Spleen (tissue), 11 donors: ENCODE measurements around the gene ABHD2. TPM values are rescaled to one million over a fixed set of nuclear protein-coding genes. Genes with fewer than 3 reads are reported as not detected.

ENCODE experiments used
- DNase-seq: peaks from one replicate; pipeline ENCODE4 v3.0.0-alpha.2; 2020
- H3K27ac ChIP-seq, 8 donors: fragments of 200-600 bp; sonication (generic) in 7 of 8; 1 replicate in 4 of 8; 2 replicates in 4 of 8; pipeline versions ENCODE4 v1.5.0 to v1.8.0; 2016 to 2021; ENCODE audit warnings: inconsistent platforms in 4 of 8, mild to moderate bottlenecking in 4 of 8, moderate library complexity in 1 of 8
- H3K27me3 ChIP-seq, 7 donors: fragments of 200-600 bp; sonication (generic) in 6 of 7; replicated peaks in 1 of 7; 1 replicate in 4 of 7; 2 replicates in 3 of 7; pipeline versions ENCODE4 v1.5.0 to v1.8.0; 2016 to 2021; ENCODE audit warnings: inconsistent platforms in 3 of 7, mild to moderate bottlenecking in 1 of 7
- H3K36me3 ChIP-seq, 6 donors: fragments of 200-600 bp; sonication (generic) in 5 of 6; 1 replicate in 4 of 6; 2 replicates in 2 of 6; pipeline versions ENCODE4 v1.5.0 to v1.8.0; 2016 to 2021; ENCODE audit warnings: inconsistent platforms in 2 of 6
- H3K4me1 ChIP-seq, 6 donors: fragments of 200-600 bp; sonication (generic) in 5 of 6; 1 replicate in 3 of 6; 2 replicates in 3 of 6; pipeline versions ENCODE4 v1.5.0 to v1.8.0; 2016 to 2021; ENCODE audit warnings: inconsistent platforms in 3 of 6
- H3K4me3 ChIP-seq, 8 donors: fragments of 200-600 bp; sonication (generic) in 7 of 8; 1 replicate in 4 of 8; 2 replicates in 4 of 8; pipeline versions ENCODE4 v1.5.0 to v1.8.0; 2016 to 2021; ENCODE audit warnings: inconsistent platforms in 4 of 8, mild to moderate bottlenecking in 4 of 8, moderate library complexity in 2 of 8
- H3K9me3 ChIP-seq, 8 donors: fragments of 200-600 bp; sonication (generic) in 7 of 8; 1 replicate in 4 of 8; 2 replicates in 4 of 8; pipeline versions ENCODE4 v1.5.0 to v1.8.0; 2016 to 2021; ENCODE audit warnings: inconsistent platforms in 4 of 8
- POLR2A ChIP-seq, 3 donors: fragments of 450-650 bp; IDR thresholded peaks; one replicate each; pipeline ENCODE4 v1.5.1; 2017; ENCODE audit warnings: antibody characterized with exemption in 3 of 3, mild to moderate bottlenecking in 1 of 3
- POLR2AphosphoS5 ChIP-seq, 3 donors: sonication (generic); formaldehyde crosslinking; IDR thresholded peaks; one replicate each; pipeline ENCODE4 v1.5.1; 2017; ENCODE audit warnings: antibody characterized with exemption in 3 of 3
- WGBS, 5 donors: extraction: QIAGEN DNeasy Blood & Tissue Kit in 3 of 5; methylation state at CpG; one replicate each; pipeline versions ENCODE4 v1.1.5 to v1.1.7; 2013 to 2018; 5-methylcytosine and 5-hydroxymethylcytosine counted together
- intact Hi-C: fragments of 100-400 bp; cut with DNase I; formaldehyde crosslinking; loops from one replicate; pipeline ENCODE4 v1.15.0; 2023; ENCODE audit warnings: low total_unique reads
- polyA plus RNA-seq, 3 donors: library from polyadenylated mRNA; stranded (reverse); fragments of 200-250 nt; gene quantifications; one replicate each; pipeline ENCODE4 v1.2.1, GENCODE V29; 2013
- total RNA-seq, 7 donors: library from RNA; depleted of rRNA in 3 of 7; stranded (reverse); fragments of >200 nt in 3 of 7; fragmentation: NEBNext Ultra II Directional in 4 of 7; extraction: Animal tissue kit (Norgen Biotek cat#: 25700) in 4 of 7; gene quantifications; one replicate each; pipeline versions ENCODE4 v1.1.0 to v1.2.1, GENCODE V29; 2016 to 2021
- TF ChIP-seq, protein P1 (sequence below), 11 experiments: fragments of 200-600 bp in 7 of 11; fragments of 450-650 bp in 4 of 11; sonication (generic) in 4 of 11; IDR thresholded peaks in 8 of 11; conservative IDR thresholded peaks in 3 of 11; 1 replicate in 7 of 11; 2 replicates in 4 of 11; pipeline versions ENCODE4 v1.4.0 to v1.8.0; 2016 to 2021; ENCODE audit warnings: antibody characterized with exemption in 11 of 11, inconsistent platforms in 4 of 11, mild to moderate bottlenecking in 1 of 11
- donor health status: healthy with polysubstance abuse.
- donor health status: DM: no; HTN: no; CAD: no; lungs with moderate emphysema.
- donor health status: DM: no; HTN: no; CAD: no.
- donor health status: Bipolar disorder and iron deficiency.
- donor health status: healthy.
- donor health status: DM: no; HTN: no; CAD: no.
- donor health status: DM: yes; HTN: yes; CAD: no.

Gene ABHD2
- total and polyA plus RNA-seq, 10 donors = 2.1 to 158 (median 106) TPM

DNA sequence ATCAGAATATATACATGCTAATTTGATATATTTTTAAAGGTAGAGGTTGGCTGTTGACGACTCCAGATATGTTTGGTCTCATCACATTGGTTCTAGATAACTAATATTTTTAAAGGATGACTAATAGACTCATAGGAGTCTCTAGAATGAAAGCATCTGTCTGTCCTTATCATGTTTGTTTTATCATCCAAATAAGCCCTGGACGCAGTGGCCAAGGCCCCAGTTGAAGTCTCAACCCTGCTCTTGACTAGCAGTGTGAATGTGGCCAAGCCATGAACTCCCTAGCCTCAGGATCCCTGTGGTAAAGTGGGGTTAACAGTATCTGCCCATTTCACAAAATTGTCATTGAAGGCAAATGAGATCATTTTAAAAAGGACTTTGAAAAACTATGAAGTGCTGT lies 53.6 kb downstream of the ABHD2 start:
- intact Hi-C loops = no loop called here
- no peaks in the 10 kb centered on the region for H3K9me3 ChIP-seq
- no peak for TF ChIP-seq POLR2AphosphoS5 (IDR thresholded peaks at IDR 0.05)
- no peaks in the 10 kb centered on the region for H3K27me3 ChIP-seq
- DNase-seq = no peak
- peaks cover 29 to 84% (median 58%) of the 10 kb centered on the region in 6 donors for H3K4me1 ChIP-seq
- H3K27ac ChIP-seq = peak overlapping the region in 4 of 8 donors; percentile 86 to 91 (median 90)
- no peak overlapping the region for H3K4me3 ChIP-seq
- H3K36me3 ChIP-seq = peaks cover 0 to 56% (median 0%) of the 10 kb centered on the region in 6 donors
- 68 to 92% (median 85%) methylated on average over 2 of the region's 2 CpGs for WGBS, 5 donors

DNA sequence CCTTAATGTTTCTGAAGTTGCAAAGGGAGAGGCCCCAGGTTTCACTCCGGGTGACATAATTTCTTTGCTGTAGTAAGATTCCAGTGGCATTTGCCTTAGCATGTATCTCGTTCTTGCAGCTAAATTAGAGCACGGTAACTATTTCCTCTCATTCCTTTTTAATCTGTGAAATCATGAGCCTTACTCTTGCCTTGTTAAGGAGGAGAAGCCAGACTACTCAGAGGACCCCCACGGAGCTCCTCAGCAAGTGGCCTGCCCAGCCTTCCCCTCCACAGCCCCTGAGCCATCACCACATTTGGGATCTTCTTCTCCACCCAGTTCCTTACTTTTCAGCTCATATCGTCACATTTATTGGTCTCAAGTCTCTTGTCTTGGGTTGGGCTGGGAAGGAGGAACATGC lies 54.2 kb downstream of the ABHD2 start:
- intact Hi-C loops = no loop called here
- no peak for TF ChIP-seq POLR2AphosphoS5 (IDR thresholded peaks at IDR 0.05)
- no peak for TF ChIP-seq POLR2A (IDR thresholded peaks at IDR 0.05)
- TF ChIP-seq, protein P1, sequence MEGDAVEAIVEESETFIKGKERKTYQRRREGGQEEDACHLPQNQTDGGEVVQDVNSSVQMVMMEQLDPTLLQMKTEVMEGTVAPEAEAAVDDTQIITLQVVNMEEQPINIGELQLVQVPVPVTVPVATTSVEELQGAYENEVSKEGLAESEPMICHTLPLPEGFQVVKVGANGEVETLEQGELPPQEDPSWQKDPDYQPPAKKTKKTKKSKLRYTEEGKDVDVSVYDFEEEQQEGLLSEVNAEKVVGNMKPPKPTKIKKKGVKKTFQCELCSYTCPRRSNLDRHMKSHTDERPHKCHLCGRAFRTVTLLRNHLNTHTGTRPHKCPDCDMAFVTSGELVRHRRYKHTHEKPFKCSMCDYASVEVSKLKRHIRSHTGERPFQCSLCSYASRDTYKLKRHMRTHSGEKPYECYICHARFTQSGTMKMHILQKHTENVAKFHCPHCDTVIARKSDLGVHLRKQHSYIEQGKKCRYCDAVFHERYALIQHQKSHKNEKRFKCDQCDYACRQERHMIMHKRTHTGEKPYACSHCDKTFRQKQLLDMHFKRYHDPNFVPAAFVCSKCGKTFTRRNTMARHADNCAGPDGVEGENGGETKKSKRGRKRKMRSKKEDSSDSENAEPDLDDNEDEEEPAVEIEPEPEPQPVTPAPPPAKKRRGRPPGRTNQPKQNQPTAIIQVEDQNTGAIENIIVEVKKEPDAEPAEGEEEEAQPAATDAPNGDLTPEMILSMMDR (IDR thresholded peaks at IDR 0.05 in 8 of 11, conservative IDR thresholded peaks at IDR 0.05 in 3 of 11) = no peak

DNA sequence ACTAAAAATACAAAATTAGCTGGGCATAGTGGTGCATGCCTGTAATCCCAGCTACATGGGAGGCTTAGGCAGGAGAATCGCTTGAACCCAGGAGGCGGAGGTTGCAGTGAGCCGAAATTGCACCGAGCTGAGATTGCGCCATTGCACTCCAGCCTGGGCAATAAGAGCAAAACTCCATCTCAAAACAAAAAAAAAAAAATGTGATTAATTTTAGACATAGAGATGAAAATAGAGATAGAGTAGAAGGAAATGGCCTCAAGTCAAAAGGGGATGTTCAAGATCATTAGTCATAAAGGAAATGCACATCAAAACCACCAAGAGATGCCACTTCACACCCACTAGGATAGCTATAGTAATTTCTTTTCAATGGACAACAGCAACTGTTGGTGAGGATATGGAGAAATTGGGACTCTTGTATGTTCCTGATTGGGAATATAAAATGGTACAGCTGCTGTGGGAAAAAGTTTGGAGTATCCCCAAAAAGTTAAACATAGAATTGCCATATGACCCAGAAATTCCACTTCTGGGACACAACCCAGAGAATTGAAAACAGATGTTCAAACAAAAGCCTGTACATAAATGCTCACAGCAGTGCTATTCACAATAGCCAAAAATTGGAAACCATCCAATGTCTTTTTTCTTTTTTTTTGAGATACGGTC lies 55.4 kb downstream of the ABHD2 start:
- Histone ChIP-seq H3K27ac (peak overlapping the region in 7 of 8 donors; percentile 35 to 91 (median 72)), H3K4me1 (peaks cover 13 to 71% (median 43%) of the 10 kb centered on the region in 6 donors)

More for the DNA sequence above, 54.2 kb downstream of the ABHD2 start:
- WGBS, 5 donors = 77 to 87% (median 86%) methylated on average over 5 of the region's 5 CpGs
- peaks cover 24 to 78% (median 53%) of the 10 kb centered on the region in 6 donors for H3K4me1 ChIP-seq
- H3K27me3 ChIP-seq = no peaks in the 10 kb centered on the region
- H3K36me3 ChIP-seq = peaks cover 0 to 54% (median 0%) of the 10 kb centered on the region in 6 donors
- no peak for DNase-seq
- H3K27ac ChIP-seq = peak overlapping the region in 3 of 8 donors; percentile 86 to 91 (median 91)
- H3K9me3 ChIP-seq = no peaks in the 10 kb centered on the region
- H3K4me3 ChIP-seq = no peak overlapping the region

DNA sequence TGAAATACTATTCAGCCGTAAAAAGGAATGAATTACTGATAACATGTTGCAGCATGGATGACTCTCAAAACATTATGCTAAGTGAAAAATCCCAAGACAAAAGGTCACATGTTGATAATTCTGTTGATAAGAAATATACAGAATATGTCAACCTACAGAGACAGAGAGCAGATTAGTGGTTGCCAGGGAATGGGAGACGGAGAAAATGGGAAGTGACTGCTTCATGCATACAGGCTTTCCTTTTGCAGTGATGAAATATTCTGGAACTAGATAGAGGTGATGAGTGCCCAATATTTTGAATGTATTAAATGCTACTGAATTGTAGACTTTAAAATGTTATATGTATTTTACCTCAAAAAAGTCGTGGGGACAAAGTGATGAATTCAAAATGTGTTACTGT lies 56.2 kb downstream of the ABHD2 start:
- TF ChIP-seq POLR2A (IDR thresholded peaks at IDR 0.05) (no peak), POLR2AphosphoS5 (IDR thresholded peaks at IDR 0.05) (no peak)
- TF ChIP-seq, protein P1 (IDR thresholded peaks at IDR 0.05 in 8 of 11, conservative IDR thresholded peaks at IDR 0.05 in 3 of 11) = no peak
- no peak for DNase-seq
- Histone ChIP-seq H3K27me3 (no peaks in the 10 kb centered on the region), H3K27ac (peak overlapping the region in 4 of 8 donors; percentile 42 to 91 (median 79)), H3K9me3 (no peaks in the 10 kb centered on the region), H3K4me1 (peaks cover 9 to 63% (median 39%) of the 10 kb centered on the region in 6 donors), H3K36me3 (peaks cover 0 to 46% (median 0%) of the 10 kb centered on the region in 6 donors), H3K4me3 (peak overlapping the region in 1 of 8 donors; percentile 11)
- 80 to 91% (median 89%) methylated on average over 3 of the region's 3 CpGs for WGBS, 5 donors
- intact Hi-C loops = no loop called here

More for the DNA sequence above, 55.4 kb downstream of the ABHD2 start:
- Histone ChIP-seq H3K36me3 (peaks cover 0 to 54% (median 0%) of the 10 kb centered on the region in 6 donors), H3K27me3 (no peaks in the 10 kb centered on the region), H3K9me3 (no peaks in the 10 kb centered on the region), H3K4me3 (peak overlapping the region in 1 of 8 donors; percentile 11)
- intact Hi-C loops = no loop called here
- DNase-seq = no peak
- WGBS, 5 donors = 33 to 63% (median 50%) methylated on average over 6 of the region's 6 CpGs
- TF ChIP-seq POLR2A (IDR thresholded peaks at IDR 0.05) (no peak), POLR2AphosphoS5 (IDR thresholded peaks at IDR 0.05) (no peak)
- TF ChIP-seq, protein P1 (IDR thresholded peaks at IDR 0.05 in 8 of 11, conservative IDR thresholded peaks at IDR 0.05 in 3 of 11) = no peak
